ENCODE results near the gene CUL2. TPM values are rescaled to one million over a fixed set of nuclear protein-coding genes. Genes with fewer than 3 reads are reported as not detected.

The CUL2 gene
- total and polyA plus RNA-seq, 5 donors, result 11.7 to 33.1 (median 28.2) TPM

- WGBS, result 84% methylated on average over 5 of the region's 5 CpGs
- H3K27me3 ChIP-seq (ENCODE audit: control insufficient read depth, insufficient read depth), result no peaks in the 10 kb centered on the region
- H3K9me3 ChIP-seq (ENCODE audit: control insufficient read depth, low read length), result no peaks in the 10 kb centered on the region
- H3K4me3 ChIP-seq (ENCODE audit: low read length), result no peak overlapping the region
- DNase-seq, result no peak
- no peak overlapping the region for H3K27ac ChIP-seq (ENCODE audit: low read length)
- ATAC-seq, result no peak
- intact Hi-C loops (cut with DNase I), result loop anchor here in 1 of 4 donors (10.0 kb wide), 1 partner anchor 311 kb away; no protein-coding TSS in a partner anchor
- H3K4me1 ChIP-seq (ENCODE audit: control insufficient read depth, insufficient read depth, low read length), result no peaks in the 10 kb centered on the region
Observed at GRCh38 chr10:34966040-34966439, 124.1 kb downstream of the CUL2 start.

DNA sequence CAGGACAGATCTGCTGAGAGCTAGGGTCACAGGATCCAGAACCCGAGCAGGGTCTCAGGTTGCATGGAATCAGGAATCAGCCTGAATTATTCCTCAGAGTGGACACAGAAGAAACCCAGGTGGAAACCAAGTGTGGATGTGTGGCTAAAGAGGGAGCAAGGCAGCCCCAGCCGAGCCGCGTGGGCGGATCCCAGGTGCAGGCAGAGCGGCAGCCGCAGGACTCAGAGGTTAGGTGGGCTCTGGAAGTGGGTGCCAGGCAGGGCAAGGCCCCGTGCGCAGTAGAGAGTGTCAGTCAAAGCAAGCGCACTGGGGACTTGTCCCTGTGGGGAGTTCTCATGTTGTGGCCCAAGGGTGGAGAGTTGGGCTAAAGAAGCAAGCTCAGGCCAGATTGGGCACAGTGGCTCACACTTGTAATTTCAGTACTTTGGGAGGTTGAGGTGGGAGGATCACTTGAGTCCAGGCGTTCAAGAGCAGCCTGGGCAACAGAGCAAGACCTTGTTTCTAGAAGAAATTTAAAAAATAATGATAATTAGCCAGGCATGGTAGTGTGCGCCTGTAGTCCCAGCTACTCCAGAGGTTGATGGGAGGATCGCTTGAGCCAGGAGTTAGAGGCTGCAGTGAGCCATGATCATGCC is 125.9 kb downstream of the CUL2 start:
- intact Hi-C loops (cut with DNase I), result loop anchor here in 1 of 4 donors (10.0 kb wide), 1 partner anchor 309 kb away; no protein-coding TSS in a partner anchor
- 93% methylated on average over 13 of the region's 13 CpGs for WGBS
- DNase-seq, result no peak

GRCh38 chr10:34962866-34963265 is 127.3 kb downstream of the CUL2 start:
- intact Hi-C loops (cut with DNase I), result loop anchor here in 1 of 4 donors (10.0 kb wide), 1 partner anchor 308 kb away; no protein-coding TSS in a partner anchor
- H3K9me3 ChIP-seq (ENCODE audit: control insufficient read depth, low read length), result no peaks in the 10 kb centered on the region
- no peak for ATAC-seq
- no peaks in the 10 kb centered on the region for H3K4me1 ChIP-seq (ENCODE audit: control insufficient read depth, insufficient read depth, low read length)
- WGBS, result 82% methylated on average over 2 of the region's 2 CpGs
- no peak for DNase-seq
- no peaks in the 10 kb centered on the region for H3K27me3 ChIP-seq (ENCODE audit: control insufficient read depth, insufficient read depth)
- H3K4me3 ChIP-seq (ENCODE audit: low read length), result no peak overlapping the region
- no peak overlapping the region for H3K27ac ChIP-seq (ENCODE audit: low read length)

More for the DNA sequence above, 125.9 kb downstream of the CUL2 start:
- no peak for ATAC-seq
- Histone ChIP-seq H3K27ac (ENCODE audit: low read length) (no peak overlapping the region), H3K9me3 (ENCODE audit: control insufficient read depth, low read length) (no peaks in the 10 kb centered on the region), H3K4me3 (ENCODE audit: low read length) (no peak overlapping the region), H3K27me3 (ENCODE audit: control insufficient read depth, insufficient read depth) (no peaks in the 10 kb centered on the region), H3K4me1 (ENCODE audit: control insufficient read depth, insufficient read depth, low read length) (no peaks in the 10 kb centered on the region)

DNA sequence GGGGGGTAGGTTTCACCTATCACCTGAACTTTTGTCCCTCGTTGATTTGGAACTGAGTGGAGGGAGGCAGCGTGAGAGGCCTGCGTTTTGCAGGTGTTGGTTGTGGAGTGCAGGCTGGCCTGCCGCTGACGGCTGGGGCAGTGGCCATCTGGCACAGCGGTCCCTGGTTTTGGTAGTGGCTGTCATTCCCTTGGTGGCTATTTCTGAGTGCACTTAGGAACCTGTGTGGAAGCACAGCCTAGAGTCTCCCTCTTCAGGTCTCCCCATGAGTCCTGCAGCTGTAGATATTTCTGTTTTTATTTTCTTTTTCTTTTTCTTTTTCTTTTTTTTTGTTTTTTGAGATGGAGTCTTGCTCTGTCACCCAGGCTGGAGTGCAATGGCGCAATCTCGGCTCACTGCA is 129.2 kb downstream of the CUL2 start:
- ATAC-seq, result peak; percentile 49 to 84
- H3K27me3 ChIP-seq (ENCODE audit: control insufficient read depth, insufficient read depth), result no peaks in the 10 kb centered on the region
- H3K9me3 ChIP-seq (ENCODE audit: control insufficient read depth, low read length), result no peaks in the 10 kb centered on the region
- WGBS, result 60% methylated on average over 8 of the region's 8 CpGs
- H3K4me1 ChIP-seq (ENCODE audit: control insufficient read depth, insufficient read depth, low read length), result no peaks in the 10 kb centered on the region
- no peak overlapping the region for H3K27ac ChIP-seq (ENCODE audit: low read length)
- DNase-seq, result no peak
- H3K4me3 ChIP-seq (ENCODE audit: low read length), result no peak overlapping the region
- intact Hi-C loops (cut with DNase I), result loop anchor here in 1 of 4 donors (10.0 kb wide), 1 partner anchor 306 kb away; no protein-coding TSS in a partner anchor

- Histone ChIP-seq H3K27me3 (ENCODE audit: control insufficient read depth, insufficient read depth) (no peaks in the 10 kb centered on the region), H3K27ac (ENCODE audit: low read length) (no peak overlapping the region), H3K4me1 (ENCODE audit: control insufficient read depth, insufficient read depth, low read length) (no peaks in the 10 kb centered on the region), H3K9me3 (ENCODE audit: control insufficient read depth, low read length) (no peaks in the 10 kb centered on the region), H3K4me3 (ENCODE audit: low read length) (no peak overlapping the region)
- DNase-seq (no peak), ATAC-seq (no peak)
- WGBS, result 69% methylated on average over 4 of the region's 4 CpGs
- intact Hi-C loops (cut with DNase I), result loop anchor here in 1 of 4 donors (10.0 kb wide), 1 partner anchor 305 kb away; no protein-coding TSS in a partner anchor
Observed at GRCh38 chr10:34959786-34960185, 130.4 kb downstream of the CUL2 start.

DNA sequence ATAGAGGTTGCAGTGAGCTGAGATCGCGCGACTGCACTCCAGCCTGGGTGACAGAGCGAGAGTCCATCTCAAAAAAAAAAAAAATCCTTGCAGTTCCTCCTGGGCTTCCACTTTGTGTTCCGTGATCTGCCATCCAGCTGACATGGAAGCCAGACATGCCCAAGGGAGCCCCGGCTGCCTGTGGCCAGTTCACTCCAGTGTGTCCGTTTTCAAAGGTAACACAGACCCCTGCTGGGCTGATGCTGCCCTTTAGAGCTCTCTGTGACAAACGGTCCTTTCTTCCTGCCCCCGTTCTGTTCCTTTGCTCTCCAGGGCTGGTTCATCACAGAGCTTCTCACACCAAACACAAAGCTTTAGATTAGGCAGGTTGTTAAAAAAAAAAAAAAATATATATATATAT is 130.8 kb downstream of the CUL2 start:
- no peak for DNase-seq
- WGBS, result 62% methylated on average over 9 of the region's 9 CpGs
- no peak overlapping the region for H3K27ac ChIP-seq (ENCODE audit: low read length)
- H3K4me3 ChIP-seq (ENCODE audit: low read length), result no peak overlapping the region
- no peaks in the 10 kb centered on the region for H3K9me3 ChIP-seq (ENCODE audit: control insufficient read depth, low read length)
- H3K27me3 ChIP-seq (ENCODE audit: control insufficient read depth, insufficient read depth), result no peaks in the 10 kb centered on the region
- H3K4me1 ChIP-seq (ENCODE audit: control insufficient read depth, insufficient read depth, low read length), result no peaks in the 10 kb centered on the region
- intact Hi-C loops (cut with DNase I), result no loop called here
- no peak for ATAC-seq

Small RNA genes lying within 50 kb of the gene (microRNA-seq; reads per million reads assigned to microRNA genes)
- 2.9 to 7.0 reads per million in 2 donors for gene MIR3611

Other genes with a start within 250 kb of the CUL2 start
- 10 to 100 TPM; 31.9 to 39.9 (median 37.8) TPM for gene CREM, start 36.5 kb upstream of the CUL2 start, total RNA-seq
- 41.0 TPM for gene CREM, start 36.5 kb upstream of the CUL2 start, polyA plus RNA-seq
- gene CCNY, start 246.2 kb upstream of the CUL2 start, total RNA-seq, result 10 to 100 TPM; 63.7 to 72.1 (median 66.8) TPM
- gene CCNY, start 246.2 kb upstream of the CUL2 start, polyA plus RNA-seq, result 27.7 TPM